Endothelial cell of coronary artery (primary cell): ENCODE data around the gene IKBIP. TPM values are rescaled to one million over a fixed set of nuclear protein-coding genes. Genes with fewer than 3 reads are reported as not detected.

Source experiments
- total RNA-seq: library from RNA; depleted of rRNA; stranded (reverse); fragments of >200 nt; gene quantifications from 2 replicates; pipeline ENCODE4 v1.2.3, GENCODE V29; 2014

IKBIP gene
- 64.3 and 77.4 TPM in 2 replicates for total RNA-seq

GRCh38 chr12:98644712-98645571 lies at the start of gene IKBIP, which contains the start of gene APAF1:
Gene IKBIP, minus strand, starts transcription at chr12:98644788. Its CDS starts 87 bp downstream, at chr12:98644701.
Gene APAF1, plus strand, starts transcription at chr12:98645290. Its CDS starts 3,070 bp downstream, at chr12:98648360.

GRCh38 chr12:98593351-98594049 lies 51.1 kb downstream of the IKBIP start, which contains the start of gene SLC25A3:
Gene SLC25A3, plus strand, starts transcription at chr12:98593686. Its CDS starts 293 bp downstream, at chr12:98593979.

Other genes starting within 250 kb of the IKBIP start
- gene TMPO, start 129.2 kb downstream of the IKBIP start, total RNA-seq: 68.9 and 104 TPM in 2 replicates
- 597 and 629 TPM in 2 replicates for gene SLC25A3, start 51.1 kb downstream of the IKBIP start, total RNA-seq
- gene APAF1, start 502 bp upstream of the IKBIP start, total RNA-seq: 24.6 and 34.0 TPM in 2 replicates